H1 (cell line): ENCODE measurements around the gene FAM181A. TPM values are rescaled to one million over a fixed set of nuclear protein-coding genes. Genes with fewer than 3 reads are reported as not detected.
A peak's percentile ranks its signal among the peaks of the same experiment; 100 is the strongest.

Source experiments
- CTCF ChIA-PET: fragments of 300-600 bp; sonication (Branson Sonifier 250); formaldehyde crosslinking; loops from one replicate; lab custom pipeline; 2021; ENCODE audit not compliant: partially characterized antibody; lab: Charles Lee
- POLR2A ChIA-PET: fragments of 300-600 bp; sonication (Branson Sonifier 250); formaldehyde crosslinking; loops from one replicate; lab custom pipeline; 2021; ENCODE audit warnings: inconsistent platforms; ENCODE audit not compliant: partially characterized antibody; lab: Charles Lee
- DNase-seq, 2 experiments: peaks; one replicate each; pipeline versions ENCODE4 v3.0.0 to v3.0.0-alpha.2; 2010 to 2022; ENCODE audit warnings: low spot score in 2 of 2, low read depth in 1 of 2, mixed read lengths in 1 of 2
- FAIRE-seq: peaks from 2 replicates; lab custom pipeline; 2011; peaks lifted over from hg19 to GRCh38; lab: Jason Lieb, UNC
- H2AFZ ChIP-seq: 2 replicates; pipeline ENCODE4 v1.8.1; 2012; ENCODE audit warnings: low read length, inconsistent platforms
- H2AK5ac ChIP-seq: 2 replicates; pipeline ENCODE4 v1.6.1; 2013; ENCODE audit warnings: low read depth, low read length
- H2BK120ac ChIP-seq: replicated peaks from 2 replicates; pipeline ENCODE3; 2013; ENCODE audit warnings: low read depth, low read length, inconsistent platforms
- H2BK12ac ChIP-seq: 2 replicates; pipeline ENCODE4 v1.6.1; 2013; ENCODE audit warnings: low read depth, low read length
- H2BK15ac ChIP-seq: 2 replicates; pipeline ENCODE4 v1.6.1; 2013; ENCODE audit warnings: low read length
- H2BK20ac ChIP-seq: 2 replicates; pipeline ENCODE4 v1.6.1; 2013; ENCODE audit warnings: low read length
- H2BK5ac ChIP-seq: 2 replicates; pipeline ENCODE4 v1.6.1; 2013; ENCODE audit warnings: low read depth, low read length
- H3K14ac ChIP-seq: 2 replicates; pipeline ENCODE4 v1.6.1; 2013; ENCODE audit warnings: inconsistent platforms; ENCODE audit not compliant: insufficient read length
- H3K18ac ChIP-seq: 2 replicates; pipeline ENCODE4 v1.6.1; 2013; ENCODE audit warnings: low read length; ENCODE audit errors: extremely low read depth
- H3K23ac ChIP-seq: 2 replicates; pipeline ENCODE4 v1.6.1; 2013; ENCODE audit warnings: inconsistent platforms; ENCODE audit not compliant: insufficient read length
- H3K23me2 ChIP-seq: 2 replicates; pipeline ENCODE4 v1.6.1; 2013; ENCODE audit warnings: low read depth, low read length
- H3K27ac ChIP-seq: 2 replicates; pipeline ENCODE4 v1.6.1; 2011; ENCODE audit warnings: low read depth, low read length, inconsistent platforms
- H3K27me3 ChIP-seq, 4 experiments: replicated peaks in 1 of 4; 1 replicate in 1 of 4; 2 replicates in 3 of 4; pipeline versions ENCODE4 v1.6.1 to v1.8.1; 2011 to 2013; ENCODE audit warnings: low read length in 3 of 4, mild to moderate bottlenecking in 3 of 4, inconsistent platforms in 2 of 4, mixed read lengths in 2 of 4, moderate library complexity in 1 of 4; ENCODE audit not compliant: control insufficient read depth in 3 of 4, insufficient read depth in 3 of 4; ENCODE audit errors: extremely low read depth in 1 of 4
- H3K36me3 ChIP-seq, 4 experiments: 2 replicates each; pipeline versions ENCODE4 v1.6.1 to v1.8.1; 2011 to 2013; ENCODE audit warnings: mild to moderate bottlenecking in 4 of 4, low read length in 3 of 4, moderate library complexity in 2 of 4, control low read depth in 1 of 4, inconsistent platforms in 1 of 4; ENCODE audit not compliant: insufficient read depth in 4 of 4, control insufficient read depth in 2 of 4
- H3K4ac ChIP-seq: replicated peaks from 2 replicates; pipeline ENCODE3; 2013; ENCODE audit warnings: low read length, low read depth, mixed read lengths, inconsistent platforms; ENCODE audit not compliant: insufficient read length
- H3K4me1 ChIP-seq, 4 experiments: replicated peaks in 1 of 4; 1 replicate in 1 of 4; 2 replicates in 3 of 4; pipeline versions ENCODE4 v1.6.1 to v1.8.1; 2011 to 2013; ENCODE audit warnings: low read length in 3 of 4, inconsistent platforms in 2 of 4, mixed read lengths in 1 of 4; ENCODE audit not compliant: insufficient read depth in 4 of 4, control insufficient read depth in 3 of 4
- H3K4me2 ChIP-seq, 2 experiments: 2 replicates each; pipeline versions ENCODE4 v1.6.1 to v1.8.1; 2011 to 2013; ENCODE audit warnings: low read depth in 2 of 2, low read length in 2 of 2, control low read depth in 1 of 2, inconsistent platforms in 1 of 2, mild to moderate bottlenecking in 1 of 2; ENCODE audit not compliant: insufficient read depth in 1 of 2
- H3K4me3 ChIP-seq, 4 experiments: fragments of 200-600, 300-600 bp in 1 of 4; sonication (generic), shearing (Covaris generic), sonication (Bioruptor Twin) in 1 of 4; 2 replicates each; pipeline versions ENCODE4 v1.5.1 to v1.8.1; 2011 to 2016; ENCODE audit warnings: low read length in 4 of 4, low read depth in 3 of 4, control low read depth in 2 of 4, inconsistent platforms in 2 of 4, mild to moderate bottlenecking in 2 of 4, mixed read lengths in 1 of 4, moderate library complexity in 1 of 4; ENCODE audit not compliant: insufficient read depth in 2 of 4; ENCODE audit errors: extremely low read depth in 1 of 4
- H3K56ac ChIP-seq: replicated peaks from 2 replicates; pipeline ENCODE3; 2013; ENCODE audit warnings: low read depth, mild to moderate bottlenecking, mixed read lengths, low read length, inconsistent platforms; ENCODE audit not compliant: insufficient read length
- H3K79me1 ChIP-seq: 2 replicates; pipeline ENCODE4 v1.6.1; 2013; ENCODE audit warnings: low read depth, low read length, control low read depth
- H3K79me2 ChIP-seq, 2 experiments: 2 replicates each; pipeline versions ENCODE4 v1.6.1 to v1.8.1; 2012 to 2013; ENCODE audit warnings: low read length in 2 of 2, mild to moderate bottlenecking in 2 of 2, inconsistent platforms in 1 of 2; ENCODE audit not compliant: insufficient read depth in 2 of 2, control insufficient read depth in 1 of 2
- H3K9ac ChIP-seq, 4 experiments: replicated peaks in 1 of 4; 1 replicate in 1 of 4; 2 replicates in 3 of 4; pipeline versions ENCODE4 v1.6.1 to v1.8.1; 2011 to 2013; ENCODE audit warnings: low read depth in 3 of 4, low read length in 3 of 4, control low read depth in 2 of 4, mild to moderate bottlenecking in 2 of 4, moderate library complexity in 2 of 4, inconsistent platforms in 1 of 4; ENCODE audit errors: extremely low read depth in 1 of 4
- H3K9me3 ChIP-seq, 2 experiments: 2 replicates each; pipeline versions ENCODE4 v1.6.1 to v1.8.1; 2012 to 2013; ENCODE audit warnings: mild to moderate bottlenecking in 2 of 2, moderate library complexity in 2 of 2, control low read depth in 1 of 2, inconsistent platforms in 1 of 2, low read depth in 1 of 2, low read length in 1 of 2, mixed read lengths in 1 of 2; ENCODE audit not compliant: insufficient read depth in 2 of 2
- H4K20me1 ChIP-seq, 2 experiments: replicated peaks in 1 of 2; 2 replicates each; pipeline versions ENCODE3 to v1.8.1; 2011 to 2013; ENCODE audit warnings: inconsistent platforms in 2 of 2, low read length in 2 of 2, mild to moderate bottlenecking in 1 of 2; ENCODE audit not compliant: insufficient read depth in 2 of 2, control insufficient read depth in 1 of 2
- H4K5ac ChIP-seq: 2 replicates; pipeline ENCODE4 v1.6.1; 2013; ENCODE audit warnings: low read length, low read depth, mixed read lengths, inconsistent platforms; ENCODE audit not compliant: insufficient read length
- H4K8ac ChIP-seq: 2 replicates; pipeline ENCODE4 v1.8.0; 2013; ENCODE audit warnings: mild to moderate bottlenecking, moderate library complexity, low read length, inconsistent platforms; ENCODE audit not compliant: insufficient read depth; ENCODE audit errors: extremely low read depth
- H4K91ac ChIP-seq: replicated peaks from 2 replicates; pipeline ENCODE3; 2013; ENCODE audit warnings: low read length, mixed read lengths, inconsistent platforms; ENCODE audit not compliant: insufficient read length
- ASH2L ChIP-seq: fragments of 200-600, 300-600 bp; sonication (generic); IDR thresholded peaks from one replicate; pipeline ENCODE4 v1.7.1; 2017; ENCODE audit warnings: low read length
- BACH1 ChIP-seq: IDR thresholded peaks from 2 replicates; pipeline ENCODE4 v1.6.1; 2012; ENCODE audit warnings: low read length, improper control_type of control experiment
- CBX8 ChIP-seq: fragments of 300-800, 300-1000 bp; sonication (generic); IDR thresholded peaks from 2 replicates; pipeline ENCODE4 v1.7.1; 2016; ENCODE audit warnings: low read depth, low read length, borderline replicate concordance
- CREB1 ChIP-seq: IDR thresholded peaks from 2 replicates; pipeline ENCODE4 v1.6.1; 2012; ENCODE audit warnings: inconsistent platforms
- EGR1 ChIP-seq: IDR thresholded peaks from 2 replicates; pipeline ENCODE4 v1.6.1; 2011; ENCODE audit warnings: low read depth, low read length, borderline replicate concordance
- KDM1A ChIP-seq: fragments of 200-600, 300-600 bp; sonication (generic); IDR thresholded peaks from 2 replicates; pipeline ENCODE4 v1.7.1; 2016; ENCODE audit warnings: mild to moderate bottlenecking, low read length, borderline replicate concordance
- KDM5A ChIP-seq: fragments of 200-600 bp; IDR thresholded peaks from 2 replicates; pipeline ENCODE4 v1.7.1; 2012; ENCODE audit warnings: mild to moderate bottlenecking, low read length, inconsistent platforms, mixed read lengths
- NANOG ChIP-seq: IDR thresholded peaks from 2 replicates; pipeline ENCODE4 v1.6.1; 2011; ENCODE audit warnings: low read length, low read depth, mild to moderate bottlenecking, inconsistent platforms; ENCODE audit not compliant: insufficient read depth, poor library complexity, severe bottlenecking
- NRF1 ChIP-seq: IDR thresholded peaks from 2 replicates; pipeline ENCODE4 v1.6.1; 2011; ENCODE audit warnings: mild to moderate bottlenecking, low read depth, low read length, improper control_type of control experiment
- POLR2A ChIP-seq, 2 experiments: IDR thresholded peaks; 1 replicate in 1 of 2; 2 replicates in 1 of 2; pipeline ENCODE4 v1.6.1; 2011; ENCODE audit warnings: low read depth in 2 of 2, low read length in 2 of 2, mild to moderate bottlenecking in 2 of 2; ENCODE audit errors: control extremely low read depth in 1 of 2
- SP2 ChIP-seq: IDR thresholded peaks from 2 replicates; pipeline ENCODE4 v1.6.1; 2012; ENCODE audit warnings: mild to moderate bottlenecking, low read length, inconsistent platforms
- SP4 ChIP-seq: IDR thresholded peaks from 2 replicates; pipeline ENCODE4 v1.6.1; 2012; ENCODE audit warnings: low read length, inconsistent platforms
- SUZ12 ChIP-seq: fragments of 200-600 bp; sonication (generic); IDR thresholded peaks from 2 replicates; pipeline ENCODE4 v1.6.1; 2012; ENCODE audit warnings: mild to moderate bottlenecking, inconsistent platforms, low read length, moderate library complexity, mixed read lengths
- TAF7 ChIP-seq: optimal IDR thresholded peaks from 2 replicates; pipeline ENCODE3; 2011; ENCODE audit warnings: low read depth, mild to moderate bottlenecking, inconsistent platforms, low read length, moderate library complexity, borderline replicate concordance
- TCF12 ChIP-seq: IDR thresholded peaks from 2 replicates; pipeline ENCODE4 v1.6.1; 2011; ENCODE audit warnings: low read depth, mild to moderate bottlenecking, low read length
- ZNF274 ChIP-seq: IDR thresholded peaks from 2 replicates; pipeline ENCODE4 v1.7.0; 2012; ENCODE audit warnings: low read length, borderline replicate concordance; ENCODE audit errors: extremely low read depth
- WGBS, 2 experiments: shearing (Covaris generic) in 1 of 2; methylation state at CpG; one replicate each; pipeline versions ENCODE4 v1.1.6 to v1.1.7; 2013 to 2015; ENCODE audit warnings: low lambda C conversion rate in 2 of 2, mixed read lengths in 2 of 2, inconsistent platforms in 1 of 2, low coverage in 1 of 2, missing lambda C conversion rate in 1 of 2; ENCODE audit not compliant: insufficient replicate concordance in 2 of 2, insufficient coverage in 1 of 2, insufficient read length in 1 of 2; ENCODE audit errors: extremely low coverage in 1 of 2, missing lambda C conversion rate in 1 of 2; 5-methylcytosine and 5-hydroxymethylcytosine counted together
- polyA plus RNA-seq, 7 experiments: library from polyadenylated mRNA; depleted of rRNA in 3 of 7; stranded (reverse) in 5 of 7; unstranded in 2 of 7; fragments of >200 nt in 5 of 7; fragments of 200-250 nt in 2 of 7; gene quantifications; 1 replicate in 5 of 7; 2 replicates in 1 of 7; 4 replicates in 1 of 7; pipeline versions ENCODE4 v1.2.1 to v1.2.3, GENCODE V29; 2011 to 2013; ENCODE audit warnings: missing spikeins in 2 of 7, mixed read lengths in 2 of 7
- total RNA-seq: library from RNA; stranded (reverse); fragmentation: NEBNext Ultra II Directional; extraction: Animal tissue kit (Norgen Biotek cat#: 25700); gene quantifications from 2 replicates; pipeline ENCODE4 v1.2.1, GENCODE V29; 2021

FAM181A gene
- total and polyA plus RNA-seq, 2 of the 8 experiments (the other 6 are each of a cell fraction or from before 2014, with no cell fraction given): not detected

DNA sequence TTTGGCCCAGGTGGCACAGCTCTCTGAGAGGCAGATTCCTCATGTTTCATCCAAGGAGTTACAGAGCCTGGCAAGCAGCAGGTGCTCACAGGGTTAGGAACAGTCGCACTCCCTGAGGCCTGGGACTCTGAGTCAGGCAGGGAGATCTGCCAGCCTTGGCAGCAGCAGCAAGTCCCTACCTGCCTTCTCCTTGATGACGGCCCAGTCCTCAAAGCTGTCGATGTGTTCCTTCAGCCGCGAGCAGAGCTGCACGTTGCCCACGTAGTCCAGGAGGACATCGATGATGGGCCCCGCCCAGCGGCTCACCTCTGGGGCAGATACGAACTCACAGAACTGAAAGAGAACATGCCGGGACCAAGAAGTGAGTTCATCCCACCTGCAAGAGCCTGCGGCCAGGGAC lies 10.4 kb downstream of the FAM181A start:
- ChIA-PET POLR2A (interaction anchor here (0.7 to 2.8 kb wide), 2 partner anchors 55 to 71 kb away, joined by 3 to 6 read pairs; no protein-coding TSS in a partner anchor), CTCF (interaction anchor here (1.0 to 20.5 kb wide), 23 partner anchors 9 to 732 kb away, joined by 3 to 484 read pairs (median 6); partner anchors contain the start of genes CCDC197 and FAM181A)
- DNase-seq (no peak), FAIRE-seq (no peak)
- Histone ChIP-seq H3K4me2 (no peak overlapping the region), H4K8ac (0 out of 2 replicates have a peak overlapping the region, but pooled peaks have one; percentile 15), H4K91ac (no peak overlapping the region), H3K14ac (no peak overlapping the region), H2BK12ac (no peak overlapping the region), H3K27me3 (peaks cover 7 to 25% (median 17%) of the 10 kb centered on the region in 4 experiments), H4K5ac (no peak overlapping the region), H3K23ac (no peak overlapping the region), H2BK15ac (no peak overlapping the region), H2BK120ac (no peak overlapping the region), H3K4me3 (no peak overlapping the region), H3K9me3 (peaks cover 0 to 5% of the 10 kb centered on the region in 2 experiments; a peak in 1 of 4 replicates), H3K79me2 (no peaks in the 10 kb centered on the region), H3K4me1 (peaks cover 0 to 14% (median 8%) of the 10 kb centered on the region in 4 experiments; a peak in 4 of 7 replicates), H3K18ac (no peak overlapping the region), H3K36me3 (no peaks in the 10 kb centered on the region), H2BK5ac (no peak overlapping the region), H2AFZ (no peak overlapping the region), H2BK20ac (no peak overlapping the region), H3K9ac (no peak overlapping the region), H2AK5ac (no peak overlapping the region), H3K27ac (no peak overlapping the region), H3K23me2 (peaks cover 5% of the 10 kb centered on the region; the same call in 1 of the 2 replicates), H4K20me1 (no peaks in the 10 kb centered on the region), H3K56ac (no peak overlapping the region), H3K4ac (no peak overlapping the region), H3K79me1 (no peaks in the 10 kb centered on the region)
- WGBS, 2 experiments: 88% methylated on average over 13 of the region's 13 CpGs; no CpG with 5 or more reads in 1 of the 2 experiments
- TF ChIP-seq ZNF274 (no peak), BACH1 (no peak), CREB1 (no peak), SP2 (no peak), CBX8 (no peak), TAF7 (no peak), POLR2A (IDR thresholded peaks at IDR 0.05; ENCODE audit: control extremely low read depth in 1 of 2, low read depth in 2 of 2, low read length in 2 of 2) (no peak), NANOG (no peak), KDM1A (no peak), SP4 (no peak), ASH2L (no peak), SUZ12 (no peak), EGR1 (no peak), KDM5A (no peak), NRF1 (no peak), TCF12 (no peak)
